K562 (cell line): ENCODE measurements around the gene AP1G2. TPM values are rescaled to one million over a fixed set of nuclear protein-coding genes. Genes with fewer than 3 reads are reported as not detected.
A peak's percentile ranks its signal among the peaks of the same experiment; 100 is the strongest.

Source experiments
- ATF7 ChIP-seq: fragments of 450-650 bp; IDR thresholded peaks from 2 replicates; pipeline ENCODE4 v1.7.1; 2014; ENCODE audit warnings: mild to moderate bottlenecking, moderate library complexity
- CREBBP ChIP-seq: IDR thresholded peaks from one replicate; pipeline ENCODE4 v1.6.1; 2012; ENCODE audit warnings: low read depth, mild to moderate bottlenecking, control low read depth, inconsistent platforms, low read length
- E2F8 ChIP-seq: fragments of 450-650 bp; IDR thresholded peaks from 2 replicates; pipeline ENCODE4 v1.7.1; 2018; ENCODE audit warnings: mild to moderate bottlenecking, low read depth; ENCODE audit not compliant: partially characterized antibody
- FOXP1 ChIP-seq: sonication (generic); formaldehyde crosslinking; IDR thresholded peaks from 2 replicates; pipeline ENCODE4 v1.8.0; 2022; ENCODE audit warnings: mild to moderate bottlenecking, missing genetic modification reagents
- GTF3C2 ChIP-seq: IDR thresholded peaks from 3 replicates; pipeline ENCODE4 v1.6.1; 2011; ENCODE audit warnings: borderline replicate concordance, mild to moderate bottlenecking, moderate library complexity; ENCODE audit not compliant: insufficient read length; ENCODE audit errors: extremely low read depth
- KLF16 ChIP-seq: IDR thresholded peaks from 2 replicates; pipeline ENCODE4 v1.6.1; 2016; ENCODE audit warnings: antibody characterized with exemption
- RCOR1 ChIP-seq, 2 experiments: IDR thresholded peaks; 2 replicates each; pipeline ENCODE4 v1.6.1; 2012; ENCODE audit warnings: low read depth in 2 of 2, low read length in 2 of 2, borderline replicate concordance in 1 of 2, improper control_type of control experiment in 1 of 2
- RHOXF2B ChIP-seq: fragments of 250-450 bp; sonication (Bioruptor Pico); conservative IDR thresholded peaks from 2 replicates; pipeline ENCODE4 v1.5.1; 2021
- RREB1 ChIP-seq: fragments of 250-450 bp; sonication (Bioruptor Pico); IDR thresholded peaks from 2 replicates; pipeline ENCODE4 v1.4.0; 2020
- TSC22D4 ChIP-seq: fragments of 450-650 bp; IDR thresholded peaks from 2 replicates; pipeline ENCODE4 v1.6.1; 2016; ENCODE audit warnings: missing genetic modification characterization, missing biosample characterization, control low read depth
- ZNF398 ChIP-seq: fragments of 250-450 bp; sonication (Bioruptor Pico); IDR thresholded peaks from 2 replicates; pipeline ENCODE4 v1.8.0; 2021; ENCODE audit warnings: moderate library complexity, mild to moderate bottlenecking, inconsistent platforms
- ZNF551 ChIP-seq: fragments of 250-450 bp; sonication (Bioruptor Pico); IDR thresholded peaks from 2 replicates; pipeline ENCODE4 v1.5.0; 2021; ENCODE audit warnings: mild to moderate bottlenecking, moderate library complexity
- polyA plus RNA-seq, 8 experiments: library from polyadenylated mRNA; depleted of rRNA in 4 of 8; stranded (reverse) in 5 of 8; unstranded in 3 of 8; fragments of >200 nt; fragmentation: Nextera tagmentation in 2 of 8; fragmentation: Illumina TruSeq in 1 of 8; extraction: Ambion mirVana in 2 of 8; extraction: Trizol in 1 of 8; gene quantifications; 2 replicates each; pipeline versions ENCODE4 v1.2.1 to v1.2.3, GENCODE V29; 2011 to 2014; ENCODE audit warnings: inconsistent platforms in 1 of 8, missing spikeins in 1 of 8
- total RNA-seq, 7 experiments: library from RNA; depleted of rRNA in 6 of 7; stranded (reverse); fragments of >200 nt in 6 of 7; fragmentation: Illumina TruSeq in 2 of 7; extraction: Trizol in 2 of 7; gene quantifications; 2 replicates each; pipeline versions ENCODE4 v1.2.1 to v1.2.3, GENCODE V29; 2011 to 2021; ENCODE audit warnings: low replicate concordance in 1 of 7

AP1G2 gene
- total and polyA plus RNA-seq, 9 of the 15 experiments (the other 6 are each of a cell fraction or from before 2014, with no cell fraction given): 19.1 to 83.5 (median 33.3) TPM

GRCh38 chr14:23567186-23568020, at the start of gene AP1G2 (continued):
- TF ChIP-seq RREB1 (CRISPR knock-in tag) (no peak), KLF16 (no peak), E2F8 (peak; percentile 25), GTF3C2 (no peak), ATF7 (0 out of 2 replicates have a peak, but pooled peaks have one; percentile 19), FOXP1 (CRISPR knock-in tag) (no peak), TSC22D4 (tag) (no peak), RCOR1 (IDR thresholded peaks at IDR 0.05; ENCODE audit: borderline replicate concordance in 1 of 2, low read depth in 2 of 2, low read length in 2 of 2) (peak in 1 of 2 experiments; percentile 23; a peak in 1 of 4 replicates), CREBBP (no peak), ZNF551 (CRISPR knock-in tag) (no peak), RHOXF2B (CRISPR knock-in tag) (no peak), ZNF398 (CRISPR knock-in tag) (no peak)
